GM12872 (cell line): ENCODE measurements around the gene FOXI1.

Experiments
- TF ChIP-seq, protein P1 (sequence below): IDR thresholded peaks from 3 replicates; pipeline ENCODE4 v1.5.1; 2011; ENCODE audit warnings: low read depth, mild to moderate bottlenecking, low read length, moderate library complexity; ENCODE audit not compliant: insufficient read depth

The FOXI1 gene

DNA sequence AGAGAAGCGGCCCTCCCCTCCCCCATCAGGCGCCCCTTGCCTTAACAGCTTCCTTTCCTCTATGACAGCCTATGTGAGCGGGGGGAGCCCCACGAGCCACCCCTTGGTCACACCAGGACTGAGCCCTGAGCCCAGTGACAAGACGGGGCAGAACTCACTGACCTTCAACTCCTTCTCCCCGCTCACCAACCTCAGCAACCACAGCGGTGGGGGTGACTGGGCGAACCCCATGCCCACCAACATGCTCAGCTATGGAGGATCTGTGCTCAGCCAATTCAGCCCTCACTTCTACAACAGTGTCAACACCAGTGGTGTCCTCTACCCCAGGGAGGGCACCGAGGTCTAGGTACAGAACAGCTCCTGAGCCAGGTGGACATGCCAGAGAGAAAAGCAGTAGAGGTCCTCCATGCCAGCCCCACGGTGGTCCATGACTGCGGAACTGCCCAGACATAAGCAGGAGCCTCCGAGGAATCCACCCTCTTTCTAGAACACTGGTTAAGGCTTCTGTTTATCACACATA is 2.6 kb downstream of the FOXI1 start:
- TF ChIP-seq, protein P1, sequence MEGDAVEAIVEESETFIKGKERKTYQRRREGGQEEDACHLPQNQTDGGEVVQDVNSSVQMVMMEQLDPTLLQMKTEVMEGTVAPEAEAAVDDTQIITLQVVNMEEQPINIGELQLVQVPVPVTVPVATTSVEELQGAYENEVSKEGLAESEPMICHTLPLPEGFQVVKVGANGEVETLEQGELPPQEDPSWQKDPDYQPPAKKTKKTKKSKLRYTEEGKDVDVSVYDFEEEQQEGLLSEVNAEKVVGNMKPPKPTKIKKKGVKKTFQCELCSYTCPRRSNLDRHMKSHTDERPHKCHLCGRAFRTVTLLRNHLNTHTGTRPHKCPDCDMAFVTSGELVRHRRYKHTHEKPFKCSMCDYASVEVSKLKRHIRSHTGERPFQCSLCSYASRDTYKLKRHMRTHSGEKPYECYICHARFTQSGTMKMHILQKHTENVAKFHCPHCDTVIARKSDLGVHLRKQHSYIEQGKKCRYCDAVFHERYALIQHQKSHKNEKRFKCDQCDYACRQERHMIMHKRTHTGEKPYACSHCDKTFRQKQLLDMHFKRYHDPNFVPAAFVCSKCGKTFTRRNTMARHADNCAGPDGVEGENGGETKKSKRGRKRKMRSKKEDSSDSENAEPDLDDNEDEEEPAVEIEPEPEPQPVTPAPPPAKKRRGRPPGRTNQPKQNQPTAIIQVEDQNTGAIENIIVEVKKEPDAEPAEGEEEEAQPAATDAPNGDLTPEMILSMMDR: no peak

DNA sequence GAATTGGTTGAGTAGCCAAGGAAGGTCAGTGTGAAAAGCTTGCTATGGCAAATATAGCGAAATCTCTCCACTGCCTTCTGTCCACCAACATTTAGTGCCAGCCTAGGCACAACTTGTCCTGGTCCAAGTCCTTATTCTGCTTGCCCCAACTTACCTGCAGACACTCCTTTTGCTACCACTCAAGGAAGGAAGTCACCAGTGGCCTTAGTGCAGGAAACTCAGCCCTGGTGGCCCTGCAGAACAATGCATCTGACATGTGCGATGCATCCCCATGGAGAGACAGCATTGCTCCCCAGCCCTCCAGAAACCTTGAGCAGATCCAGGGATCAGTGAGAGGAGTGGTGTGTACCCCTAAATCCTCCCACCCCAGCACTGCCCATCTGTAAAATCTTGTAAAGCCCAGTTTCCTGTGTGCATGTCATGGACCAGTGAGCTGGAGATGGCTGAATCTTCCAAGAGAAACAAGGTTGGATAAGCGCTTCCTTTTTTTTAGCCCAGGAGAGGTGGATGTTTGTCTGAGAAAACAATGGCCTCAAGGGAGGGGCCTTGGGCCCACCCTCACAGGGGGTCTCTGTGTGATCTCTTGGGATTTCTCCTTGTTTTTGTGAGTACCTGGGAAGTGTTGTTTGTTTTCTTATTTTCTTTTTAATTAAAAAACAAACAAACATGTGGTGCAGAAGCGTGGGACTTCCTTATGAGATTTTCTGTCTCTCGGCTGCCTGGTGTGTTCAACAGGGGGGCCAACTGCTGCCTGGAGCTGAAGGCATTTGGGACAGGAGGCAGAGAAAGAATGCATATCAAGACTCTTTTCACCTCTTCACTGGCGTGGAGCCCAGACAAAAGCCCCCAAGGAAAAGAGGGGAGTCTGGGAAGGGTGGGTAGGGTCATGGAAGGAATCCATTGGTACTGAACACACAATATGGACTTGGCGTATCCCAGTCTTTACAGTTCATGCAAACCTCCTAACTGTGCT is 3.6 kb downstream of the FOXI1 start:
- TF ChIP-seq, protein P1: no peak

DNA sequence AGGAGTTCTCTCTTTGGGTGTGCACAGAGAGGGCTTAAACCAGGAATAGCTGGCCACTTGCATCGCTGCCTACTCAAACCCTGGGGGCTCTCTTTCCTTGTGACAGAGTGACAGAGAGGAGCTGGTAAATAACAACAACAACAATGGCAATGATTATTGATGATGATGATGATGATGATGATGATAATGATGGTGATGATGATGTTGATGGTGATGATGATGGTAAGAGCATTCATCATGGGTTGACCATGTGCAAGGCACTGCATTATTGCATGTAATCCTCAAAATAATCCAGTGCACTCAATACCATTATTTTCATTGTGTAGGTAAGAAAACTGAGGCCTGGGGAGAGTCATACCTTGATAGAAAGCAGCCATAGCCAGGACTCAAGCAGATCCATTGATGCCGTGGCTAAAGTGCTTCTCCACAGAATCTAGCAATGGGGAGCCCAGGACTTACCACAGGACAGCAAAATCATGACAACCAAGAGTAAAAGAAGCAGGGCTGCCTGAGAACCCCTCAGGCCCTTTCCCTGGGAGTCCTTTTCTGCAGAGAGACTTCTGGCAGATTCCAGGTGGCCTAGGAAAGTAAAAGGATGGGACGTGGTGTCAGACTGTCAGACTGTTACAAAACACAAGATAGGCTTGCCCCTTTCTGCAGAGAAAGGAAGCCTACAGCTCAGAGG is 4.8 kb downstream of the FOXI1 start:
- TF ChIP-seq, protein P1: no peak

DNA sequence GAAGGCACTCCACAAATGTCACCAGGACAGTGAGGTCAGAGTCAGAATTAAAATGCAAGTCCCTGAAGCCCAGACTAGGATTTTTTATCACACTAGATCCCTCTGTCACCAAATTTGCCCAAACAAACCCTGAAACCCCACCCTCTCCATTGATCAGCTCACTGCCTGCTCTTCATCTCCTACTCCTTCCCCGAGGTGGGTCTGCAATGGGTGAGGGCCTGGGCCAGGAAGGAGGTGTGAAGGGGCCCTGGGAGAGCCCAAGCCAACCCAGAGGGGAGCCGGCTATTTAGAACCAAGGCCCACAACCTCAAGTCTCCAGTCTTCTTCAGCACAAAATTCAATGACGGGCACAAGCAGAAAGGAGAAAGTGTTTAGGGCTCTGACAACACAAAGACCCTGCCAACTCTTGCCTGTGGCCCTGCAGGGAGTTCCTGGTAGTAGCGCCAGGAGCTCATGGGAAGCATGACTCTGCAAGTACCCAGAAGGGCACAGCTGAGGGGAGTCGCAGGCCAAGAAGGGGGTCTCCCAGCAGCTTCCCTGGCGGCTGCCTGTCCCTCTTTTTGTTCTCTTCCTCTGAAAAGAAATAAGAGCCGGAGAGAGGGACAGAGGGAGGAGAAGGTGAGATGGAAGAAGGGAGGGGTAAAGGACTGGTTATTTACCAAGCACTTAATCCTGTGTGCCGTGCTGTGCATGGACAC is 5.5 kb downstream of the FOXI1 start:
- TF ChIP-seq, protein P1: no peak

DNA sequence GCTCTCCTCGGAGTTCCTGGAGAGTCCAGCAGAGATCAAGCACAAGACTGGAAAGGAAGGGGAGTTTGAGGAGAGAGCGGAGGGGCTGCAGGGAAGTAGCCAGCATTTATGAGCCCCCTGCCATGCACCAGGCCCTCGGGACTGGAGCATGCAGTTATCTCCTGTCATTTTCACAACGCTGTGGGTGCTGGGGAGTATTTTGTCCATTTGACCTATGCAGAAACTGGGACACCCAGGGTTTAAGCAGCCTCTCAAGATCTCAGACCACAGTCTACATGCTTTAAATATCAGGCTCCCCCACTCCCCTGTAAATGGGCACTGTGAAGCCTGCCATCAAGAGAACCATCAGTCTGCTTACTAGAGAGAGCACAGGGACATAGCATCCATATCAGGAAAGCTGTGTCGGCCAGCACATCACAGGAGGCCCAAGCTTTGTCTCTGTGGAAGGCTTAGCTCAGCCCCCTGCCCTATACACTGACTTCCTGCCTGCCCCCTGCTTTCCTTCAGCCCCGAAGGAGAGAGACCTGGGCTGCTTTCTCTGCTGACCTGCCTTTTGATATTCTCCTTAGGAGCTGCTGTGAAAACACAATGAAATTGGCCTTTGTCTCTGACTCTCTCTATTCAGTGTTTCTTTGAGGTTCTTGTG is 7.3 kb downstream of the FOXI1 start:
- TF ChIP-seq, protein P1: no peak

DNA sequence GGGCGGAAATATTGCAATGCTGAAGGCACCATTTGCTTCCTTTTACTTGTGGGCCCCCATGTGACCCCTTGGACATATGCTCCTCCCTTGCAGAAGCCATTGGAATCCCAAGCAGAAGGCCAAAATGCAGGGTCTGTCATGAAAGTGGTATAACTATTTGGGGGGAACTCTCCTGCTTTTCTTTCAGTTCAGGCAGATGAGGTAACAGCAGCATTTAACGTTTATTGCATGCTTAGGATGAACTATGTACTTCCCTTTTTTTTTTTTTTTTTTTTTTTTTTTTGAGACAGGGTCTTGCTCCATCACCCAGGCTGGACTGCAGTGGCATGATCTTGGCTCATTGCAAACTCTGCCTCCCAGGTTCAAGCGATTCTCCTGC is 7.8 kb downstream of the FOXI1 start:
- TF ChIP-seq, protein P1: no peak

DNA sequence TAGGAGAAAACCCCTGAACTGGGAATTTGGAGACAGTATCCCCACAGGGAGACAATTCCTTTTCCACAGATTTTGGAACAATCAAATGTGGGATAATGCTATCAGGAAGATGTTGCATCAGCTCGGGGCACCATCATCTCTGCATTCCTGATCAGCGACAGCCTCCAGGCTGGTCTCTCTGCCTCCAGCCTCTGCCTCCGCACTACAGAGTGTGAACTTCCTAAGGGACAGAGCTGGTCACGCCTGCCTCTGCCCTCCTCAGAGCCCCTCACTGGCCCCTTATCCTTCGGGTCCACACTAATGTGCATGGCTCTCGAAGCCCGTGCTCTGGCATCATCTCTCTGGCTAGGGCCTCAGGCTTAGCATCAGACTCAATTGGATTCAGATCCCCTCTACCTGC is 8.6 kb downstream of the FOXI1 start:
- TF ChIP-seq, protein P1: no peak
